Uterus (tissue), 4 donors: Measurements from ENCODE around the gene GTF3C4. TPM values are rescaled to one million over a fixed set of nuclear protein-coding genes. Genes with fewer than 3 reads are reported as not detected.

ENCODE experiments used
- DNase-seq, 2 donors: peaks; one replicate each; pipeline ENCODE4 v3.0.0-alpha.2; 2019 to 2020
- H3K27ac ChIP-seq, 2 donors: fragments of 200-600 bp; sonication (generic); 1 replicate in 1 of 2; 2 replicates in 1 of 2; pipeline ENCODE4 v1.5.1; 2016 to 2018
- H3K27me3 ChIP-seq, 2 donors: fragments of 200-600 bp; sonication (generic); one replicate each; pipeline ENCODE4 v1.5.1; 2018 to 2019; ENCODE audit warnings: control low read depth in 1 of 2
- H3K36me3 ChIP-seq, 2 donors: fragments of 200-600 bp; sonication (generic); one replicate each; pipeline ENCODE4 v1.5.1; 2019; ENCODE audit warnings: control low read depth in 1 of 2
- H3K4me1 ChIP-seq, 2 donors: fragments of 200-600 bp; sonication (generic); one replicate each; pipeline ENCODE4 v1.5.1; 2018 to 2019; ENCODE audit warnings: control low read depth in 1 of 2
- H3K4me3 ChIP-seq, 2 donors: fragments of 200-600 bp; sonication (generic); 1 replicate in 1 of 2; 2 replicates in 1 of 2; pipeline ENCODE4 v1.5.1; 2018 to 2019; ENCODE audit warnings: mild to moderate bottlenecking in 1 of 2
- H3K9me3 ChIP-seq, 2 donors: fragments of 200-600 bp; sonication (generic); one replicate each; pipeline ENCODE4 v1.5.1; 2019; ENCODE audit warnings: control low read depth in 1 of 2
- CTCF ChIP-seq, 4 experiments: fragments of 200-600 bp in 2 of 4; fragments of 450-650 bp in 2 of 4; sonication (generic) in 2 of 4; IDR thresholded peaks; one replicate each; pipeline ENCODE4 v1.5.1; 2016 to 2019; ENCODE audit warnings: antibody characterized with exemption in 4 of 4, mild to moderate bottlenecking in 2 of 4, moderate library complexity in 1 of 4
- POLR2A ChIP-seq, 2 donors: fragments of 450-650 bp; IDR thresholded peaks; one replicate each; pipeline ENCODE4 v1.6.1; 2016; ENCODE audit warnings: antibody characterized with exemption in 2 of 2, mild to moderate bottlenecking in 1 of 2, moderate library complexity in 1 of 2
- intact Hi-C: fragments of 100-400 bp; cut with DNase I; formaldehyde crosslinking; loops from one replicate; pipeline ENCODE4 v1.15.1; 2023; ENCODE audit warnings: low total_unique reads
- total RNA-seq, 4 donors: library from RNA; depleted of rRNA in 3 of 4; stranded (reverse); fragments of >200 nt in 3 of 4; gene quantifications; one replicate each; pipeline versions ENCODE4 v1.1.0 to v1.2.4, GENCODE V29; 2014 to 2023
- donor health status: DM: yes; HTN: yes; CAD: no.

GTF3C4 gene
- total RNA-seq, 4 donors from 2014 or later = 3.2 to 27.8 (median 10.5) TPM

DNA sequence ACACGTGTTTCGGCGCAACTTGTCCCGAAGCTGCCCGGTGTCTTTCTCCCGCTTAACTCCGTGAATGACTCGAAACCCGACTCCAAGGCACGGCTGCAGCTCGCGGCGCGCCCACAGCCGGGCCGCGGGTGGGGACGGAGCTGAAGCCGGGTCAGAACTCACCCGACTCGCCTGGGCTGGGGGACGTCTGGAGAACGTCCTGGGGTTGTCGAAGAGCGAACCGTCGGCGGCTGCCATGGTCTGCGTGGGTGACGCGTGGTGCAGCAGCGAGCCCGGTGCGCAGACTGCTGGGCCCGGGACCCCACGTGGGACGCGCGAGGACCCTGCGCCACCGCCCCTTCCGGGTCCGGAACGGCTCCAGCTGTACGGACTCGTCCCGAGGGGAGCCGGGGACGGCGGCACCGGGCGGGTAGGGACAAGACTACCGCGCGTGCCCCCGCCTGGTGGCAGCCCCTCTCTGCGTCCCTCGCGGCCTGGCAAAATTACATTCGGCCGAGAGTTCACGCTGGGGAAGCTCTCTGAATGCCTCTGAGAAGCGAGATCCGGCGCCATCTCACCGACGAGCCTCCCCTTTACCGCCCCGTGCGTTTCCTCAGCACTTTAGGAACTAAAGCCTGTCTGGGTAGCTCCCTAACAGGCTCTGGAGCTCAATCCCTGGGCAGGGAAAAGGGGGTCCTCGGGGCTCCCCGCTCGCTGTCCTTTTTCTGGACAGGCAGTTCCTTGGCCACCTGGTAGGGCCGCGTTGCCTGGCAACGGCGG lies 387 bp upstream of the GTF3C4 start, which contains the start of gene DDX31:
Gene DDX31 (minus strand): TSS at position 286 of the 759 bp plus-strand sequence. CDS start 49 bp downstream, at position 237.
- H3K27me3 ChIP-seq = no peaks in the 10 kb centered on the region
- intact Hi-C loops = no loop called here
- H3K4me3 ChIP-seq = peak within 1 kb of the TSS; percentile 81 to 89
- TF ChIP-seq CTCF (IDR thresholded peaks at IDR 0.05) = peak in 1 of 4 experiments; percentile 30
- TF ChIP-seq POLR2A (IDR thresholded peaks at IDR 0.05) = peak in 1 of 2 donors; percentile 48
- H3K9me3 ChIP-seq = no peaks in the 10 kb centered on the region
- DNase-seq = peak; percentile 84 to 86
- peaks cover 7 to 8% of the 10 kb centered on the region in 2 donors for H3K4me1 ChIP-seq
- no peaks in the 10 kb centered on the region for H3K36me3 ChIP-seq
- peak within 1 kb of the TSS; percentile 90 to 93 for H3K27ac ChIP-seq

DNA sequence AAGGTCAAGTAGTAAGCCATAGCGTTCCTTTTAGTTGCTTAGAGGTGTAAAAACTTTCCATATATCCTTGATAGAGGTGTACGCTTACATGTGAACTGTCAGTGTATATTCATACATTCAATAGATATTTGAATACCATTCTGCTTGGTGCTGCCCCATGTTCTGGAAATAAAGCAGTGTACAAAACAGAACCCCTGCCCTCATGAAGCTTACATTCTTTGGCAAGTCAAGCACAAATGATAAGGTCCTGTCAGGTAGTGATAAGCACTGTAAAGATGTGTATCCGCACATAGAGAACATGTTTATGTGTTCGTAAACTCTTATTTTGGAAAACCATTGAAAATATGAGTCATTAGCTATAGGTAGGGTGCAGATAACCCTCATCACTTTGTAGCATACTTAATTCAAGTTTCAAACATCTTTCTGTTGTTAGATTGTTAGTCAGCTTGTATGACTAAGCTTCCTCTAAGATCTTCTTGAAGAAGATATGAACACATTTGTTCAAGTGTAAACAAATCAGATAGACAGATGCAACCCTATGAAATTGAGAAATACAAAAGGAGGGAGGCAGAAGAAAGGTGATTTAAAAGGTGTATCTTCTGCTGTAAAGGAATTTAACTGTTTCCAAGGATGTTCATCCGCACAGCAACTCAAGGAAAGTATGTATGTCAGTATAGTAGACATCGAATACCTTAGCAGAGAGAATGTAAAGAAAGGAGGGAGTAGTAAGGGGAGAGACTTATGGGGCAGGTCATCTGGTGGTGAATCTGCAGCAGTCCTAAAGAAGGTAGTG lies 1.6 kb downstream of the GTF3C4 start:
- Histone ChIP-seq H3K36me3 (no peaks in the 10 kb centered on the region), H3K27ac (no peak overlapping the region), H3K4me3 (peak overlapping the region in 1 of 2 donors; percentile 89), H3K27me3 (no peaks in the 10 kb centered on the region), H3K4me1 (peaks cover 7 to 8% of the 10 kb centered on the region in 2 donors), H3K9me3 (no peaks in the 10 kb centered on the region)
- intact Hi-C loops = no loop called here
- DNase-seq = no peak
- TF ChIP-seq POLR2A (IDR thresholded peaks at IDR 0.05) (no peak), CTCF (IDR thresholded peaks at IDR 0.05) (no peak)

DNA sequence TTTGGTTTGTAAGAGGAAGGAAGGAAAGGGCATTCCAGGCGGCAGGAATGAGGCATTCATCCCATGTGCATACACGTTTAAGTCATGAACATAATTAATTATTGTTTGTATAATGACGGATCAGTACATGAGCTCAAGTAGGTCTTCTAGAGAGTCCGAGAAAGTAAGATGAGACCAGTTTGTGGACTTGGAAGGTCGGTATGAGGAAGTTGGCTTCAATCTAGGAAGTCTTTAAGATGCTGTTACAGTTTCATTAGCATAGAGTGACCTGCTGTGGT lies 2.1 kb downstream of the GTF3C4 start:
- Histone ChIP-seq H3K4me1 (peaks cover 7 to 8% of the 10 kb centered on the region in 2 donors), H3K9me3 (no peaks in the 10 kb centered on the region)

DNA sequence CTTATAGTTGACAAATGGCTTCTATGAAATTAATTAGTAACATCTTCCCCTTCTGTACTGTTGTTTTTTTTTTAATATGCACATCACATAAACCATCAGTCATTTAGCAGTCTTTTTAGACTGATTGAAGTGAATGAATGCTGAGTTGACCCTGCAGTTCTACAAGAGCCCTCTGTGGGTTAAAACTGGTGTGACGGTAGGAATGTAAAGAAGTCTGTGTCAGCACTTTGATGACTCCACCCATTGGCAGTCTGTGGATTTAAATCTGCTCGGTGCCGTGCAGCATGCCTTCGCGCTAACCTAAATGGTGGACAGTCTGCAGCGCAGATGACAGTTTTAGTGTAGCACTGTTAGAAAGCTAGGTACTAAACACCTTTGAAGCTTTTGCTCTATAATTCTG lies 3.1 kb downstream of the GTF3C4 start:
- Histone ChIP-seq H3K4me1 (peaks cover 7 to 8% of the 10 kb centered on the region in 2 donors), H3K4me3 (no peak overlapping the region), H3K36me3 (no peaks in the 10 kb centered on the region), H3K27ac (no peak overlapping the region), H3K27me3 (no peaks in the 10 kb centered on the region), H3K9me3 (no peaks in the 10 kb centered on the region)
- DNase-seq = no peak
- no peak for TF ChIP-seq CTCF (IDR thresholded peaks at IDR 0.05)
- TF ChIP-seq POLR2A (IDR thresholded peaks at IDR 0.05) = no peak
- intact Hi-C loops = no loop called here

More for the DNA sequence above, 2.1 kb downstream of the GTF3C4 start:
- intact Hi-C loops = no loop called here
- TF ChIP-seq CTCF (IDR thresholded peaks at IDR 0.05) (no peak), POLR2A (IDR thresholded peaks at IDR 0.05) (no peak)
- no peaks in the 10 kb centered on the region for H3K36me3 ChIP-seq
- no peak overlapping the region for H3K27ac ChIP-seq
- H3K27me3 ChIP-seq = no peaks in the 10 kb centered on the region
- DNase-seq = no peak
- no peak overlapping the region for H3K4me3 ChIP-seq

DNA sequence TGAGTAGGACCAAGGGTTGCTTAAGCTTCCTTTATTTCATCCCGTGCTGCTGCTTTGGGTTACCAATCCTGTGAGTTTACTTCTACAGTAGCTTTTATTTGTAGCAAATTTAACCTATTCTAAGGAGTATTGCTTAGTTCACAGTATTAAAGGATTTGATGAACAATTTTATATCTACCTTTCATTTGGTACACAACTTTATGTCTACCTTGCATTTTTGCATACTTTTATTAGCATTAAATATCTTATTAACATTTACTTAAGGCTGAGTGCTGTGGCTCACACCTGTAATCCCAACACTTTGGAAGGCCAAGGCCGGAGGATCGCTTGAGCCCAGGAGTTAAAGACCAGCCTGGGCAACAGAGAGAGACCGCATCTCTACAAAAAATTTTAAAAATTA lies 4.2 kb downstream of the GTF3C4 start:
- Histone ChIP-seq H3K4me1 (peaks cover 7 to 8% of the 10 kb centered on the region in 2 donors), H3K36me3 (no peaks in the 10 kb centered on the region)
- no peak for DNase-seq

More for the DNA sequence above, 4.2 kb downstream of the GTF3C4 start:
- Histone ChIP-seq H3K9me3 (no peaks in the 10 kb centered on the region), H3K27me3 (no peaks in the 10 kb centered on the region), H3K4me3 (no peak overlapping the region), H3K27ac (no peak overlapping the region)
- no peak for TF ChIP-seq POLR2A (IDR thresholded peaks at IDR 0.05)
- no peak for TF ChIP-seq CTCF (IDR thresholded peaks at IDR 0.05)
- intact Hi-C loops = no loop called here
